Trophoblast cell (in vitro differentiated cells and primary cell): ENCODE measurements around the gene FCN3.
"Not testable (repeated sequence)": the region's sequence is repeated elsewhere in the genome, so short reads cannot be mapped to it uniquely, and the experiment has no call there.

Source experiments
- DNase-seq, 2 donors: peaks; one replicate each; pipeline ENCODE4 v3.0.0-alpha.2; 2016
- H2AFZ ChIP-seq: 2 replicates; pipeline ENCODE4 v1.6.1; 2013; ENCODE audit warnings: low read length, moderate library complexity, mild to moderate bottlenecking; ENCODE audit not compliant: insufficient read depth, poor library complexity
- H2AK5ac ChIP-seq: 2 replicates; pipeline ENCODE4 v1.6.1; 2013; ENCODE audit warnings: mild to moderate bottlenecking, low read length
- H2BK120ac ChIP-seq: 2 replicates; pipeline ENCODE4 v1.6.1; 2013; ENCODE audit warnings: low read length, mild to moderate bottlenecking, moderate library complexity; ENCODE audit not compliant: insufficient read depth, poor library complexity
- H2BK12ac ChIP-seq: 2 replicates; pipeline ENCODE4 v1.6.1; 2013; ENCODE audit warnings: mild to moderate bottlenecking, low read length, moderate library complexity
- H2BK5ac ChIP-seq: 2 replicates; pipeline ENCODE4 v1.6.1; 2013; ENCODE audit warnings: low read length, low read depth, moderate library complexity, mild to moderate bottlenecking; ENCODE audit not compliant: poor library complexity
- H3K14ac ChIP-seq: 2 replicates; pipeline ENCODE4 v1.6.1; 2013; ENCODE audit warnings: mild to moderate bottlenecking, low read length
- H3K18ac ChIP-seq: 2 replicates; pipeline ENCODE4 v1.6.1; 2013; ENCODE audit warnings: mild to moderate bottlenecking, low read length
- H3K23ac ChIP-seq: 2 replicates; pipeline ENCODE4 v1.6.1; 2013; ENCODE audit warnings: low read length
- H3K27ac ChIP-seq: 2 replicates; pipeline ENCODE4 v1.5.1; 2013; ENCODE audit warnings: low read depth, mild to moderate bottlenecking, inconsistent platforms, low read length, moderate library complexity
- H3K27me3 ChIP-seq: 2 replicates; pipeline ENCODE4 v1.6.1; 2013; ENCODE audit warnings: inconsistent platforms, mild to moderate bottlenecking, low read length, moderate library complexity; ENCODE audit not compliant: insufficient read depth
- H3K36me3 ChIP-seq, 2 experiments: 1 replicate in 1 of 2; 2 replicates in 1 of 2; pipeline ENCODE4 v1.6.1; 2013; ENCODE audit warnings: low read length in 2 of 2, mild to moderate bottlenecking in 2 of 2, moderate library complexity in 1 of 2; ENCODE audit not compliant: insufficient read depth in 2 of 2, control insufficient read depth in 1 of 2
- H3K4ac ChIP-seq: 2 replicates; pipeline ENCODE4 v1.6.1; 2013; ENCODE audit warnings: low read depth, mild to moderate bottlenecking, low read length, moderate library complexity
- H3K4me1 ChIP-seq, 2 experiments: 1 replicate in 1 of 2; 2 replicates in 1 of 2; pipeline ENCODE4 v1.6.1; 2013; ENCODE audit warnings: low read length in 2 of 2, mild to moderate bottlenecking in 2 of 2, moderate library complexity in 1 of 2; ENCODE audit not compliant: insufficient read depth in 2 of 2, control insufficient read depth in 1 of 2
- H3K4me2 ChIP-seq: 2 replicates; pipeline ENCODE4 v1.6.1; 2013; ENCODE audit warnings: inconsistent platforms, mild to moderate bottlenecking, low read length, moderate library complexity
- H3K4me3 ChIP-seq: 2 replicates; pipeline ENCODE4 v1.5.1; 2013; ENCODE audit warnings: mild to moderate bottlenecking, low read depth, low read length, inconsistent platforms
- H3K79me1 ChIP-seq: one replicate; pipeline ENCODE4 v1.6.1; 2013; ENCODE audit warnings: low read length
- H3K79me2 ChIP-seq: 2 replicates; pipeline ENCODE4 v1.6.1; 2013; ENCODE audit warnings: low read length, mild to moderate bottlenecking; ENCODE audit not compliant: control insufficient read depth, insufficient read depth, poor library complexity
- H3K9ac ChIP-seq: 2 replicates; pipeline ENCODE4 v1.6.1; 2013; ENCODE audit warnings: mild to moderate bottlenecking, low read length
- H3K9me3 ChIP-seq: 2 replicates; pipeline ENCODE4 v1.6.1; 2013; ENCODE audit warnings: low read depth, mild to moderate bottlenecking, control low read depth, inconsistent platforms, low read length; ENCODE audit not compliant: insufficient read depth
- H4K12ac ChIP-seq: 2 replicates; pipeline ENCODE4 v1.6.1; 2013; ENCODE audit warnings: low read depth, mild to moderate bottlenecking, low read length, moderate library complexity
- H4K8ac ChIP-seq: 2 replicates; pipeline ENCODE4 v1.6.1; 2013; ENCODE audit warnings: low read depth, mild to moderate bottlenecking, low read length, moderate library complexity
- H4K91ac ChIP-seq: one replicate; pipeline ENCODE4 v1.6.1; 2013; ENCODE audit warnings: low read depth, mild to moderate bottlenecking, low read length, moderate library complexity
- WGBS: extraction: QIAGEN DNeasy Blood & Tissue Kit; methylation state at CpG from one replicate; pipeline ENCODE4 v1.1.7; 2013; ENCODE audit warnings: missing lambda C conversion rate; ENCODE audit not compliant: insufficient read length, insufficient coverage; ENCODE audit errors: extremely low coverage; 5-methylcytosine and 5-hydroxymethylcytosine counted together

Gene FCN3

GRCh38 chr1:27410709-27411108, 36.1 kb upstream of the FCN3 start:
- Histone ChIP-seq H2AFZ (no peak overlapping the region), H3K18ac (no peak overlapping the region), H2BK12ac (peak overlapping the region; percentile 15), H4K12ac (no peak overlapping the region), H3K36me3 (peaks cover 34 to 60% of the 10 kb centered on the region in 2 experiments), H2BK120ac (peak overlapping the region; percentile 20), H3K4ac (no peak overlapping the region), H3K4me3 (no peak overlapping the region), H4K91ac (peak overlapping the region; percentile 38), H3K4me2 (no peak overlapping the region), H2BK5ac (peak overlapping the region; percentile 39), H3K9me3 (no peaks in the 10 kb centered on the region), H3K27me3 (no peaks in the 10 kb centered on the region), H3K79me2 (no peaks in the 10 kb centered on the region), H3K23ac (no peak overlapping the region), H3K14ac (no peak overlapping the region), H3K4me1 (peaks cover 3 to 5% of the 10 kb centered on the region in 2 experiments), H4K8ac (no peak overlapping the region), H2AK5ac (no peak overlapping the region), H3K9ac (no peak overlapping the region), H3K27ac (no peak overlapping the region), H3K79me1 (no peaks in the 10 kb centered on the region)
- DNase-seq: no peak
- WGBS: no CpG with 5 or more reads among the region's 2 CpGs

GRCh38 chr1:27409669-27410068, 35.0 kb upstream of the FCN3 start:
- no peak overlapping the region for H3K14ac ChIP-seq
- H4K12ac ChIP-seq: no peak overlapping the region
- peaks cover 6 to 11% of the 10 kb centered on the region in 2 experiments for H3K4me1 ChIP-seq
- no peak overlapping the region for H2BK120ac ChIP-seq
- H3K9ac ChIP-seq: no peak overlapping the region
- no peak overlapping the region for H4K91ac ChIP-seq
- no peak overlapping the region for H2AK5ac ChIP-seq
- no peak overlapping the region for H2AFZ ChIP-seq
- no peak overlapping the region for H3K23ac ChIP-seq
- H3K18ac ChIP-seq: no peak overlapping the region
- peaks cover 3% of the 10 kb centered on the region for H3K79me1 ChIP-seq
- no peaks in the 10 kb centered on the region for H3K9me3 ChIP-seq
- no peak overlapping the region for H4K8ac ChIP-seq
- H3K36me3 ChIP-seq: peaks cover 31 to 54% of the 10 kb centered on the region in 2 experiments
- no peaks in the 10 kb centered on the region for H3K27me3 ChIP-seq
- H3K79me2 ChIP-seq: no peaks in the 10 kb centered on the region
- no peak overlapping the region for H3K4me3 ChIP-seq
- H2BK5ac ChIP-seq: no peak overlapping the region
- DNase-seq: no peak
- no peak overlapping the region for H2BK12ac ChIP-seq
- no peak overlapping the region for H3K4me2 ChIP-seq
- no peak overlapping the region for H3K27ac ChIP-seq
- no CpG with 5 or more reads among the region's 11 CpGs for WGBS
- no peak overlapping the region for H3K4ac ChIP-seq

GRCh38 chr1:27408151-27408550, 33.5 kb upstream of the FCN3 start:
- Histone ChIP-seq H2BK5ac (no peak overlapping the region), H3K23ac (no peak overlapping the region), H3K36me3 (peaks cover 28 to 40% of the 10 kb centered on the region in 2 experiments), H2AFZ (no peak overlapping the region), H3K9me3 (no peaks in the 10 kb centered on the region), H3K79me2 (no peaks in the 10 kb centered on the region), H2BK120ac (no peak overlapping the region), H2AK5ac (no peak overlapping the region), H4K8ac (no peak overlapping the region), H3K4me2 (no peak overlapping the region), H3K4me3 (no peak overlapping the region), H2BK12ac (no peak overlapping the region), H3K4me1 (peaks cover 14 to 19% of the 10 kb centered on the region in 2 experiments), H3K9ac (no peak overlapping the region), H3K14ac (no peak overlapping the region), H3K27ac (no peak overlapping the region), H4K91ac (no peak overlapping the region), H3K79me1 (peaks cover 4% of the 10 kb centered on the region), H4K12ac (no peak overlapping the region), H3K18ac (no peak overlapping the region), H3K4ac (no peak overlapping the region), H3K27me3 (no peaks in the 10 kb centered on the region)
- WGBS: no CpG with 5 or more reads among the region's 9 CpGs
- DNase-seq: no peak

GRCh38 chr1:27406791-27407190, 32.2 kb upstream of the FCN3 start:
- H2BK12ac ChIP-seq, DNase-seq, H3K9me3 ChIP-seq, H2AK5ac ChIP-seq, H4K8ac ChIP-seq, H3K79me1 ChIP-seq, H3K23ac ChIP-seq, H3K14ac ChIP-seq, H4K12ac ChIP-seq, H2BK120ac ChIP-seq, H4K91ac ChIP-seq, H3K27ac ChIP-seq, H3K4me2 ChIP-seq, H3K18ac ChIP-seq, H3K9ac ChIP-seq, H2BK5ac ChIP-seq, H3K27me3 ChIP-seq, H3K79me2 ChIP-seq, H3K4me3 ChIP-seq, H3K4ac ChIP-seq, H2AFZ ChIP-seq: not testable (repeated sequence)
- Histone ChIP-seq H3K36me3 (peaks cover 18 to 29% of the 10 kb centered on the region in 2 experiments), H3K4me1 (peaks cover 14 to 23% of the 10 kb centered on the region in 2 experiments)
- no CpG with 5 or more reads among the region's 2 CpGs for WGBS
